OCI-LY1 (cell line): ENCODE data around the gene UBR4.

Source experiments
- CTCF ChIP-seq: fragments of 200-600 bp; sonication (generic), shearing (Covaris generic); IDR thresholded peaks from 2 replicates; pipeline ENCODE4 v1.5.1; 2017; ENCODE audit warnings: mild to moderate bottlenecking, antibody characterized with exemption, low read length, moderate library complexity, mixed read lengths
- EZH2 ChIP-seq: fragments of 200-600 bp; sonication (generic), shearing (Covaris generic); IDR thresholded peaks from 2 replicates; pipeline ENCODE4 v1.8.0; 2017; ENCODE audit warnings: borderline replicate concordance, mixed run types, mild to moderate bottlenecking, antibody characterized with exemption, low read length, moderate library complexity, mixed read lengths

GRCh38 chr1:19187852-19188251, 22.2 kb downstream of the UBR4 start:
- no peak for TF ChIP-seq EZH2
- no peak for TF ChIP-seq CTCF
